Activated T-cell treated with anti-CD3 and anti-CD28 coated beads, Interleukin-2, amount 50 U/mL, for 48 hours (primary cell): ENCODE measurements around the gene PAPPA.

Experiments
- DNase-seq, 2 experiments: peaks; one replicate each; pipeline ENCODE4 v3.0.0-alpha.2; 2020

The PAPPA gene

GRCh38 chr9:116323012-116323411 lies 169.4 kb downstream of the PAPPA start:
- no peak for DNase-seq

DNA sequence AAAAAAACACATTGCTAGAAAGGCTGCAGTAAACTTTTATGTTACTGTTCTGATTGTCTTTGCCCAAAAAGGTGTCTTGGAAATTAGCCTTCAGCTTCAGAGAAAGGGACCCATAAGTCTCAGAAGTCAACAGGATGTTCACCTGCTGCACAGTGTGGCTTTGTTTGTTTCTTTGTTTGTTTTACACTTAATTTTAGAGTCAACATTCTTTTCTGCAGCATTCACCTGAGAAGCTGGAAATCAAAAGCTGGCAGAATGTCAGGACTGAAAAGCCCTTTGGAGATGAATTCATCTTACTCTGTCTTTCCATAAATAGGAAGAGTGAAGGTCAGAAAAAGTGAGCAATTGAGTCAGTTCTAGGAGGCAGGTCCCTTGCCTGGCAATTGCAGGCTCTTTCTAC lies 170.0 kb downstream of the PAPPA start:
- no peak for DNase-seq

DNA sequence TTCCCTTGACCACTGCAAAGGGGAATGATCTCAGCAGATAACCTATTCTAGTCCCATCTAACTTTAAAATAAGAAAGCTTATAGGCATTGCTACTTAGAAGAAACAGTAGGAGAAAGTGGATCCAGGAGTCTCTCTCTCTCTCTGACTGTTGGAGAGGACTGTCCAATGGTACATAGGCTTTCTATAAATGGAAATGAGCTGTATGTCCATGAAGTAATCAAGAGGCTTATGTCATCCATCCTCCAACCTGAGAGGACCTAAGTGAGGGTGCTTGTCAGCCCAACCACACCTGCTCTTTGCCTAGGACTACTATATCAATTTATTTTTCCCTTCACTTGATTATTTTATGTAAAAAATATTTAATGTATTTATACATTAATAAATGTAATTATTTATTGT lies 172.3 kb downstream of the PAPPA start:
- no peak for DNase-seq

DNA sequence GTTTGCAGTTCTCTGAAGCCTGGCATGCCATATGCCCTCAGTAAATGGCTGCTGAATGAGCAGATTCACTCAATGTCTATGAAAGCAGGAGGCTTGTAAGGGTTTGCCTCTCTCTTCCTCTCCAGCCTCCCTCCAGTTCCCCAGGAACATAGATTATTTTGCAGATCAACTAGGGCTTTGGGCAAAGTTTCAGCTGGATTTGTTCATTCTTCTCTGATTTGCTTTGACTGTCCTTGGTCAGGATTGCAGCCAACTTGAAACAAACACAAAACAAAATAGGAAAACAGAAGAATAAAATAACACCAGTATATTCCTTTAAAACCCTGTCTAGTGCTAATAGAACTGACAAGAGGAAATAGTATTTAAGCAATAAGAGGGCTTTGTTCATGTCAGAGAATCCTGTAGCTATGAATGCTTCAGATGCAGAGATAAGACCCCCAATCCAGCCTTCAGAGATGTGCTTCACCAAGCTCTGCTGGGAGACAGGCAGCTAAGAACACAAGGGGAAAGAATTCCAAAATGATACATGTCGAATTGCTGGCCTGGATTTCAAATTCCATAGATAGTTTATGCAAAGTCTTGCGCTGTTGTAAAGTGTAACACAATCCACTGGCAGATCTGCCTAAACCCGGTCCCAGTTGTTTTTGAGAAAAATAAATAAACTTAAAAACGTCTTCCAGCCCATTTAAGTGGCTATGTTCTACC lies 174.3 kb downstream of the PAPPA start:
- no peak for DNase-seq

DNA sequence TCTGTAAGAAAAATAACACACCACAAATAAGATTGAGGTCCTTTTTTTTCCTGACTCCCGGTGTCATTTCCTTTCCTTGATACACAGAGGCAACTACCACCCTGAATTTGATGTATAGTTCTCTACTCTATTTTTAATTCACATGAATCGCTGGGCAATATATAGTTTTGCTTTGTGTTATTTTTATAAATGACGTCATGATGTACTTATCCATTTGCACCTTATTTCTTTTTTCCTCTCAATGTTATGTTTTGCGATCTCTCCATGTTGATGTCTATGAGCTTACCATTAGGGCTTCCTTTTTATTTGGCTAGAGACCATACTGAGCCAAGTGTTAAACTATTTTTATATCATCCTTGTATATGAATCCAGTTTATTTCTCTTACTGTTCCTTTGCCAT lies 175.9 kb downstream of the PAPPA start:
- no peak for DNase-seq

GRCh38 chr9:116331241-116331640 lies 177.7 kb downstream of the PAPPA start:
- DNase-seq = no peak

DNA sequence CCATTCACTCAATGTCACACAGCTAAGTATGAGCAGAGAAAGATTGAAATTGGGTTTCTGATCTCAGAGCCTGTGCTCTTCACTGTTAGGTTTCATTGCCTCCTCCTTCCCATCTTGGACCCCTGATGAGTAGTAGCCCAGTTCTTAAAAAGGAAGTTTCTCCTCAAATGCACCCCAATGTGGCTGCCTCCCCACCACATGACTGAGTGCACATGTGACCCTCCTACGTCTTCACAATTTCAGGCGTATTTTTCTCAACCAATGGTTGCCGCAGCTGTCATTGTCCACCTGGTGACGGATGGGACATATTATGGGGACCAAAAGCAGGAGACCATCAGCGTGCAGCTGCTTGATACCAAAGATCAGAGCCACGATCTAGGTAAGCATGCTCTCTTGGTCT lies 178.5 kb downstream of the PAPPA start:
- DNase-seq = no peak

DNA sequence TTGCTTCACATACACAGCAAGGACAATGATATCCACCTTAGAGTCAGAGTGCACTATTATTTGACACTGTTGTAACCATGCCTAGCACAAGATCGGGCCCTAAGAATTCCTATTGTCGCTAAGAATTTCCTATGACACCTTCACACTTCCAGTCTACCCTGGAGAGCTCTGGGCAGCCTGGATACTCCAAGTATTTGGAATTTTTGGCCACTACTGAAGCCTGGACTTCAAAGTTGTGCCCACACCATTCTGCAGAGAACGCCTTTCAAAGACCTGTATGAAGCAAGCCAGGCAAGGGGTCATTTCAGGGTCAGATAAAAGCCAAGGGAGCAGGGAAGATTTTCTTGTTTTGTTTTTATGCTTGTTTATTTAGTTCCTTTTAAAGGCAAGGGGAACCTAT lies 179.7 kb downstream of the PAPPA start:
- DNase-seq = no peak

- no peak for DNase-seq
Measured at GRCh38 chr9:116334546-116335150, 181.1 kb downstream of the PAPPA start.

- DNase-seq = no peak
Measured at GRCh38 chr9:116335392-116335791, 181.8 kb downstream of the PAPPA start.

DNA sequence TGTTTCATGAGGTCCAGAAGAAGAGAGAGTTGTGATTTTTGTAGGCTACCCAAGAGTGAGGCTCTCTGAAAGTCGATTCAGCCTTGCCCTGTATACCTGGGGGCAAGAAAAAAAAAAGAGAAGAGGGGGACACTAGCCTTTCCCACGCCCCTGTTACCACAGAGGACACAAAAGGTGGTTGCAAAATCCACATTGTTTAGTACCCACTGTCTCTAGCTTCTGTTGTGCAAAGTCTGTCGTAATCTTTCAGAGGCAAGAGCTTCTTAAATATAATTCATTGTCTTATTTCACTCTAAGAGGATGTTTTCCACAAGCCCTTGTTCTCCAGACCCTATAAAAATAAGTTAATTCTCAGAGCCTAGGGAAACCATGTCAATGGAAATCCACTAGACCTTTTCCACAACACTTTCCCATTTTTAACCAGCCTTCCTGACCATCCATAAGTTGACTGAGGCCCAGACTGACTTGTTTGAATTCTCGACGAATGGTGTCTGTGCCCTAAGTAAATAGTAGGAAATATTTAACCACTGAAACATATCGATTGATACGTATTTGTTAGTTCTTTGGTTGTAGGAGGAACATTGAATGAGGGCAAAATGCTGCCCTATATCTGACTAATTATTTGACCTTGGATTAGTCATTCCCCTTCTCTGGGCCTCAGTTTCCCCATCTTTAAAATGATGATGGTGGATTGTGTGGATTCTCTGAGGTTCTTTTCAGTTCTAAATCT lies 182.7 kb downstream of the PAPPA start:
- no peak for DNase-seq

- DNase-seq = no peak
Measured at GRCh38 chr9:116337015-116337414, 183.4 kb downstream of the PAPPA start.

DNA sequence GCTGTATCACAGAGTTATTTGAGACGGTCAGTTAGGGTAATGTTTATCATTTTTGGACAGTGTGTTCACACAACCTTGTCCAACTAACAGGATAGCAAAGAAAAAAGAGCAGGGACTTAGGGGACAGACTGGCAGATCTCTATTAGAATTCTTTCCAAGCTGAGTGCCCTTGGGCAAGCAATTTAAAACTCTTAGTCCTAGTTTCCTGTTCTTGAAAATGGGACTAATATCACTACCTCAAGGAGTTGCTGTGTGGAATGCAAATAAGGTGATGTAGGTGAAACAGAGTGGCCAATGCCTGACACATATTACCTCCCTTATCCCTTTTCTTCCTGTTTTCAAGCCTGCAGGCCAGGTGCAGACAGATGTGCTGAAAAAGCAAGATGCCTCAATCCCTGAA lies 186.7 kb downstream of the PAPPA start:
- no peak for DNase-seq

DNA sequence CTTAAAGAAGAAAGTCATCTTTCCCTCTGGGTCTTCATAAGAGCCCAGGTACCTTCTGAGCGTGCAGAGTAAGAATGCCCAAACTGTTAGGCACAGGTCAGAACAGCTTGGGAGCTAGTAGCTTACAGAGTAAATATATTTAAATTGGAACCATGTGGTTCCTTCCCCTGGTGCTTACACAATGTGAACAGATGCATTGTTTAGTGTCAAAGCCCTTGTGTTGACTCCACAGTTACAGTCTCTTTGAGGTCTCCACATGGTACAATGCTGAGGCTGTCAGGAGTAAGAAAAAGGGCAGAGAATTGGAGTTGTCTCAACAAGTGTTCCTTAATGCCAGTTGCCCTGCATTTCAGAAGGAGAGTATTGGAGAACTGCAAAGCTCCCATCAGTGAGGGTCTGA lies 188.5 kb downstream of the PAPPA start:
- DNase-seq = no peak

GRCh38 chr9:116342941-116343340 lies 189.3 kb downstream of the PAPPA start:
- DNase-seq = no peak

- DNase-seq = no peak
Measured at GRCh38 chr9:116344416-116344815, 190.8 kb downstream of the PAPPA start.

GRCh38 chr9:116345393-116345792 lies 191.8 kb downstream of the PAPPA start:
- no peak for DNase-seq

DNA sequence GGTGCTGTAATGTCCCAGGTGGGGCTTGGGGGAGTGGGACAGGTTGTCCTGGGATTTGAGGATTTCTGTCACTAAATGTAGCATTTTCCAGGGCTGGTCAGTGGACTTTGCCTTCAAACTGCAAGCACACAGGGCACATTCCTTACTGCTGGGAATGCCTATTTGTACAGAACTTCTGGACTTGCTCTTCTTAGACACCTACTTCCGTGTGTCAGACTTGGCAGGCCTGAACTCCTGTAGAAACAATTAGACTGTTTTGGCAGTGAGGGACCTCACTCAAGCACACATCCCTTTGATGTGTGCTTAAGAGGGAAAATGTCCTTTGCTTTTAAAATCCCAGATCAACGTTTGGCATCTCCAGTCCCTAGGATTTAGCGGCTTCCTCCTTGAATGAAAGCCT lies 192.2 kb downstream of the PAPPA start:
- no peak for DNase-seq

- DNase-seq = no peak
Measured at GRCh38 chr9:116349684-116350083, 196.1 kb downstream of the PAPPA start.

DNA sequence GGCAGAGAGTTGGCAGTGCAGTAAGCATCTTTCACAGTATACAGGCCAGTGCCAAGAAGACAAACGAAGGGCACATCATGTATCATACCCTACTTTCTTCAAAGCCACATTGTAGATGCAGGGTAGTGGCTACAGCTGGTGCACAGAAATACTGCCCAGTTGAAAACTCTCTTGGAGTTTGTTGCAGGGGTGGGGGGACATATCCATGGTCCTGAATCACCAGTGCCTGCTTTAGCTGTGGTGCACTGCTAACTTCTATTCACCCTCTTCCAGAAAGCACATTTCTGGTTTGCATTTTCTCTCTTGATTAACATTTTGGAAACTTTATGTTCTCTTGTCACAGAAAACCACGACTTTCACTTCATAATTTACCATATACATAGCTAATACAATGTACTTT lies 196.6 kb downstream of the PAPPA start:
- no peak for DNase-seq

GRCh38 chr9:116352958-116353357 lies 199.4 kb downstream of the PAPPA start:
- DNase-seq = no peak

GRCh38 chr9:116355153-116355921 lies 201.7 kb downstream of the PAPPA start:
- no peak for DNase-seq

DNA sequence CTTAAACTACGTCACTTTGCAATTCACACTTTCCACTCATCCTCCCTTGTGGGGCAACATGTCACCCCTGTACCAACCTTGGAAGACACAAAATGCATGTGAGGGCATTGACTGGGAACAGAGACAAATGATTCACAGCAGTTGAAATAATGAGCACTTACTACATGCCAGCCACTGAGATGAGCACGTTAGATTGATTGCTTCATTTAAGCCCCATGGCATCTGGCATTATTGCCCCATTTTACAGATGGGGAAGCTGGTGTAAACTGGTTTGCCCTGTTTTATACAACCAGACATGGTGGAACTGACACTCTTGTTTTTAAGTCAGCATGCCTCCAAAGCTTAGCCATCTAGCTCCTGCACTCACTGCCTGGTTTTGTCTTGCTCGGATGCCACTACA lies 204.7 kb downstream of the PAPPA start:
- DNase-seq = no peak

DNA sequence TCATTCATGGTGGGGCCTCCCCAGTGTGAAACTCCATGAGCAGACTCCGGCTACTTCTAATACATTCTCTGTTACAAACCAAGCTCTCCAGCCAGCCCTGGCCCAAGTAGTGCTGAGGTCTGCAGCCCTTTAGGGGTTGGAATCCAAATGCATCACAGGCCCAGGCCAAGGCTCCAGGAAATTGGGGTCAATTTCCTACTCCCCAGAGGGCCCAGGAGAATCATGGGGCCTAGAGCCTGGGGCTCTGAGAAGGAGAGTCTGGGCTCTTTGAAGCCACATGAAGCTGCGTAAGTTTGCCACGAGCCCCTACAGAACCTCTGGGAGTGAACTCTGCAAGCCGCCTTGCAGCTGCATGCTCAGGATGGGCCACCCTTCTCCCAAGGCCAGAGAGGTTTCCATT lies 206.4 kb downstream of the PAPPA start:
- DNase-seq = no peak
